GM21529 (cell line): ENCODE measurements around the gene DNAH17.
"Not testable (repeated sequence)": the region's sequence is repeated elsewhere in the genome, so short reads cannot be mapped to it uniquely, and the experiment has no call there.

Experiments used
- ATAC-seq: cut with Tn5 transposase; IDR thresholded peaks from one replicate; pipeline ENCODE4 v1.9.1; 2021; ENCODE audit not compliant: unreplicated experiment

The DNAH17 gene

DNA sequence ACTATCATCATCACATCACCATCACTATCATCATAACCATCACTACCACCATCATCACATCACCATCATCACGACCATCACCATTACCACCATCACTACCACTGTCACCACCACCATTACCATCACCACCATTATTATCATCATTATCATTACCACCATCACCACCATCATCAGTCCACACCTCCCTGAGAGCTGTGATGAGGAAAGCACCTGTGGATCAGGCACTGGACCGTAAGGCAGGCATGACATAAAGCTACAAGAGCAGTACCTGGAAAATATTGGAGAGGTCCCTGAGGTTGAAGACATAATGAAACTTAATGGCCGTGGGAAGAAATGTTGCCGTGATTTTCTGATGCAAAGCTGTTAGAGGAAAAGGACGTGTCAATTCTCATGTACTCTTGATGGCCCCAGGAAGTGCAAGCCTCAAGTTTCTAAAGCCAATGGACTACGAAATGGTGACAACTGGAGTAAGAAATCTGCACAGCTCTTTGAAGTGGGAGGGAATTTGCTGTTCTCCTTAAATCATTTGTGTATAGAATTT, 98.4 kb downstream of the DNAH17 start:
- no peak for ATAC-seq

DNA sequence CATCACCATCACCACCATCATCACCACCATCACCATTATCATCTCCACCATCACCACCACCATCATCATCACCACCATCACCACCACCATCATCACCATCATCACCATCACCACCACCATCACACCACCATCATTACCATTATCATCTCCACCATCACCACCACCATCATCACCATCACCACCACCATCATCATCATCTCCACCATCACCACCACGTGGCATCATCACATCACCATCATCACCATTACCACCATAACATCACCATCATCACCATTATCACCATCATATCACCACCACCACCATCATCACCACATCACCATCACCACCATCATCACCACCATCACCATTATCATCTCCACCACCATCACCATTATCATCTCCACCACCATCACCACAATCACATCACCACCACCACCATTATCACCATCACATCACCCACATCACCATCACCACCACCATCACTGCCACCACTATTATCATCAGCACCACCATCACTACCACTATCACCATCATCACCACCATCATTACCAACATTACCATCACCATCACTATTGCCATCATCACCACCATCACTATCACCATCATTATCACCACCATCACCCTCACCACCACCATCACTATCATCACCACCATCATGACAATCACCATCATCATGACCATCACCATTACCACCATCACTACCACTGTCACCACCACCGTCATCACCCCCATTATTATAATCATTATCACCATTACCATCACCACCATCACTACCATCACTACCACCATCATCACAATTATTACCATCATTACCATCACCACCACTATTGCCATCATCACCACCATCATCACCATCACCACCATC, 99.1 kb downstream of the DNAH17 start:
- ATAC-seq: no peak

DNA sequence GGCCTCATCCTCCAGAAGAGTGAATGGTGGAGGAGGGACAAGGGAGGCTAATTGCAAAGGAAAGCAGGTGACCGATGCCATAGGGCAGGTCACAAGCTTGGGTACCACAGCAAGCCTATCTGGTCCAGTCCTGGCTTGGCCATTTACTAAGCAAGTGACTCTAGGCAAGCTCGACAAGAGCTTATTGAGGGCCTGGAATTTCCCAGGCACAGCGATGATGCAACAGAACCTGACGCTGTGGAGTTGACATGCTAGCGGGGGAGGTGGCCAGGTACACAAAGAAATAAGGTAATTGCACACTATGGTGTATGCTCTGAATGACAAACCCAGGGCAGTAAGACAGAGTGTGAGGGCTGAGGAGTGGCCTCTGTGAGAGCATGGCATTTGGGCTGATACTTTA, 100.2 kb downstream of the DNAH17 start:
- no peak for ATAC-seq

DNA sequence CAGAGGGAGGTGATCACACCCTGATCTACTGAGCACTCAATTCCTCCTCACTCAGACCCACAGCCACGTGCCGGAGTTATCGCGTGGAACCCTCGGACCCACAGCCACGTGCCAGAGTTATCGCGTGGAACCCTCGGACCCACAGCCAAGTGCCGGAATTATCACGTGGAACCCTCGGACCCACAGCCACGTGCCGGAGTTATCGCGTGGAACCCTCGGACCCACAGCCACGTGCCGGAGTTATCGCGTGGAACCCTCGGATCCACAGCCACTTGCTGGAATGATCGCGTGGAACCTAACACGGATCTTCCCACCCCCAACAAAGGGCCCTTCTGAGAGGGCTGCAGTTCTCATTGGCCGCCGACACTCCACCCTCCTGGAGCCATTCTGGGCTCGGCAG, 101.0 kb downstream of the DNAH17 start:
- no peak for ATAC-seq

DNA sequence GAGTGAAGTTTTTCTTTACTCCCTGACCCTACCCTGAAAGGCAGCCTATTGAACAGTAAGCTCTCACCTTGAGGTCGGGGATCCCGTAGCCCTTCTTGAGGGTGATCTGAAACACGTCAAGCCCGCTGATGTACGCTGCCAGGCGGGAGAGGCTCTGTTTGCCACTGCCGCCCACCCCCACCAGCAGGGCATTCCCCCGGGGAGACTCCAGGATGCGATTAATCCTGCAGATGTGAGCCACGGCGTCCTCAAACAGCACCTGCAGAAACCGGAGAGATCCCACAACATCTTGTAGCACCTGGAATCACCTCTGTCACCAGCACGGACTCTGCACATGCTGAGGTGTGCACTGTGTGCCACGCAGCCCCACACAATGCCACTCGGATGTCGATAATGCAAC, 102.0 kb downstream of the DNAH17 start:
- no peak for ATAC-seq

DNA sequence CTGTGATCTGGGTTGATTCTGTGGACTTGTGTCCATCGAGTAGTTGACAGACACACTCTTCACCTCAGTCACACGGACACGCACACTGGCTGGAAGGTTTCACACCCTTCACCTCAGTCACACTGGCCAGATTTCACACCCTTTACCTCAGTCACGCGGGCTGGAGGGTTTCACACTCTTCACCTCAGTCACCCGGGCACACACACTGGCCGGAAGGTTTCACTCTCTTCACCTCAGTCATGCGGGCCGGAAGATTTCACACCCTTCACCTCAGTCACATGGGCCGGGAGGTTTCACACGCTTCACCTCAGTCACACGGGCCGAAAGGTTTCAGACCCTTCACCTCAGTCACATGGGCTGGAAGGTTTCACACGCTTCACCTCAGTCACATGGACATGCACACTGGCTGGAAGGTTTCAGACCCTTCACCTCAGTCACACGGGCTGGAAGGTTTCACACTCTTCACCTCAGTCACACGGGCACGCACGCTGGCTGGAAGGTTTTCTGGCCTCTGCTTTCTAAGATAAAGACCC, 102.5 kb downstream of the DNAH17 start:
- no peak for ATAC-seq

DNA sequence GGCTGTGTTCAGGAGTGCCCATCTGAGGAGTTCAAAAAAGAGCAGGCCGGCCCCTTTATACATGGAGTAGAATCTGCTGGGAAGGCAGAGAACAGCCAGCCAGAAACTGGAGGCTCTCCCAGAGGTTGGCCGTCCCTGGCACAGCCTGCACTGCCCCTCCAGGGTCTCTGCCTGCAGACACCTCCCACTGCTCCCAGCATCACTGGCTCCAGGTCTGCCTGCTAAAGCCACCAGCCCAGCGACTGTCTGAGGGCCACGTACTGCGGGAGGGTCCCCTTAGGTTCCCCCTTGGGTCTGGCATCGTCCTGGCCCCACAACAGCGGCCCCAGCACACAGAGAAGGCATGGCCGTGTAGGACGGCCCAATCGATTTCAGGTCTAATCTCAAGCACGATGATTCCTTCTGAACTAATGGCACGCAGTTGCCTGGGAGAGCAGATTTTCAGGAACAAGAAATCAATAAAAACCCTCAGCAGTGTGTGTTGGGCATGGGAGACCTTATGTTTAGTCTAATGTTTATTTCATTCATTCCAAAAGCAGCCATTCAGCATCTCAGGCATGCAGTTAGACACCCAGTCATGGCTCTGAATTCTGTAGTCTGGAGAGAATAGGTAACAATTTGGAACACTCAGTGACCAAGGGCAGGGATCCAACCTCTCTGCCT, 103.1 kb downstream of the DNAH17 start:
- no peak for ATAC-seq

DNA sequence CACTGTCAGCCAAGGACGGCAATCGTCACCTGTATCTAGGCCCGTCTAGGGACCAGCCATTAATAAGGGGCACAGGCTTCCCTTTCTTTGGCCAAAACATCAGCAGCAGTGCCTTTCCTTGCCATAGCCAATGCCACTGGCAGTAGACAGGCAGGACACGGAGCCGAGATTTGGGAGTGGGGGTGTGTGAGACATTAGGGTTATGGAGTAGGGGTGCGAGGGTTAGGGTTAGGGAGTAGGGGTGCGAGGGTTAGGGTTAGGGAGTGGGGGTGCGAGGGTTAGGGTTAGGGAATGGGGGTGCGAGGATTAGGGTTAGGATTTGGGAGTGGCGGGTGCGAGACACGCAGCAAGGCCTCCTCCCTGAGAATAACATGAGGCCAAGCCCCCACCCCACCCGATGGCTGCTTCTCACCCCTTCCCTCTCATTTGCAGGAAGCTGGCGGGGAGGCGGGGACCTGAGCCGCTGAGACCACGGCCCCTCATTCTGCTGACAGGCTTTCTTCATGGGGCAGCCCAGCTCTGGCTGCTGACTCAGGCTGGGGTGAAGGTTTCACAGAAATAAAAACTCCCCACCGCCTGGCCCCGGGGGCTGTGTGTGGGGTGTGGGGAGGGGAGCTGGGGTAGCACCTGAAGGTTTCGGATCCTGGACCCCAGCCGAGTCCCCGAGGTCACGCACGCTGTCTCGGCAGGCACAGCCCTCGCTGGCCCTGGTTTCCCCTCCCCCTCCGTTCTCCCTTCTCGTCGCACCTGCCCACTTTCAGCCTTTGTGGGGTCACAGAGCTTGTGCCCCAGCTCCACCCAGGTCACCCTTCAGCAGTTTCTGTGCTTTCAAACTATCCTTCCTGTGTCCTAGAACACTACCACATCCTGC, 104.9 kb downstream of the DNAH17 start:
- no peak for ATAC-seq

DNA sequence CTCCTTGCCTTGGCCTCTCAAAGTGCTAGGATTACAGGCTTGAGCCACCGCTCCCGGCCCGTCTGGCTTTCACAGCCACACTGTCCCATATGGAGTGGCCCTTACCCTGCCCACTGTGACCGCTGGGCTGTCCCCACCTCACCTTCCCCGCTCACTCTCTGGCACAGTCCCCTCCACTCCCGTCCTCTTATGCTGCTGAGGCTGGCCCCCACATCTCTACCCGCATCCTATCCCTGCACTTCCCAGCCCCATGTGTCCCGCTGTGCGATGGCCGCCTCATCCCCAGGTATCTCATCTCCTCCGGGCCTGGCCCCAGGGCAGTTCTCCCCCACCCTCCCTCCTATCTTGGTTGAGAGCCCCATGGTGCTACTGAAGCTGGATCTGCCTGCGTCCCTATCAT, 105.6 kb downstream of the DNAH17 start:
- no peak for ATAC-seq

DNA sequence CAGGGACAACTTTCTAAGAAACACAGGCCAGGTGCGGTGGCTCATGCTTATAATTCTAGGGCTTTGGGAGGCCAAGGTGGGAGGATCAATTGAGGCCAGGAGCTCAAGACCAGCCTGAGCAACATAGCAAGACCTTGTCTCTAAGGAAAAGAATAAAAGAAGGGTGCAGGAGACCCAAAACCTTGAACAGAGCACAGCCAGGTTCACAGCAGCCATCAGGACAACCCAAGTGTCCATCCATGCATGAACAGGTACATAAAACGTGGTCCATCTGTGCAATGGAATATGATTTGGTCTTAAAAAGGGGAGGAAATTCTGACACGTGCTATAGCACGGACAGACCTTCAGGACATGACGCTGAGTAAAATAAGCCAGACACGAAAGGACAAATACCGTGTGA, 107.8 kb downstream of the DNAH17 start:
- no peak for ATAC-seq

DNA sequence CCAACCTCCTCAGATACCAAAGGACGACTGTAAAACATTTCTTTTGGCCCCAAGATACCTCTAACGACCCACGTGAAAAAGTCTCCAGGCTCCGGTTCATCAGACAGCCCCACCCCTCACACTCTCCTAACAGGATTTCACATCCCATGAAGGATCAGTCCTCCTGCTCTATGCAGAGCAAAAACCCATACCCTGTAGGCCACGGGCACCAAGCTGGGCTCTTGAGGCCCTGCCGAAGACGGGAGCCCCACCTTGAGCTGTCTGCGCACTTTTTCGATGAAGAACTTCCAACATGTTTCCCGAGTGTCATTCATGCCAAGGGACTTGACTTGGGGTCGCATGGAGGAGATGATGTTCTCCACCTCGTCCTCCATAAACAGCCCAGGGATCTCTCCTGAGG, 108.8 kb downstream of the DNAH17 start:
- no peak for ATAC-seq

DNA sequence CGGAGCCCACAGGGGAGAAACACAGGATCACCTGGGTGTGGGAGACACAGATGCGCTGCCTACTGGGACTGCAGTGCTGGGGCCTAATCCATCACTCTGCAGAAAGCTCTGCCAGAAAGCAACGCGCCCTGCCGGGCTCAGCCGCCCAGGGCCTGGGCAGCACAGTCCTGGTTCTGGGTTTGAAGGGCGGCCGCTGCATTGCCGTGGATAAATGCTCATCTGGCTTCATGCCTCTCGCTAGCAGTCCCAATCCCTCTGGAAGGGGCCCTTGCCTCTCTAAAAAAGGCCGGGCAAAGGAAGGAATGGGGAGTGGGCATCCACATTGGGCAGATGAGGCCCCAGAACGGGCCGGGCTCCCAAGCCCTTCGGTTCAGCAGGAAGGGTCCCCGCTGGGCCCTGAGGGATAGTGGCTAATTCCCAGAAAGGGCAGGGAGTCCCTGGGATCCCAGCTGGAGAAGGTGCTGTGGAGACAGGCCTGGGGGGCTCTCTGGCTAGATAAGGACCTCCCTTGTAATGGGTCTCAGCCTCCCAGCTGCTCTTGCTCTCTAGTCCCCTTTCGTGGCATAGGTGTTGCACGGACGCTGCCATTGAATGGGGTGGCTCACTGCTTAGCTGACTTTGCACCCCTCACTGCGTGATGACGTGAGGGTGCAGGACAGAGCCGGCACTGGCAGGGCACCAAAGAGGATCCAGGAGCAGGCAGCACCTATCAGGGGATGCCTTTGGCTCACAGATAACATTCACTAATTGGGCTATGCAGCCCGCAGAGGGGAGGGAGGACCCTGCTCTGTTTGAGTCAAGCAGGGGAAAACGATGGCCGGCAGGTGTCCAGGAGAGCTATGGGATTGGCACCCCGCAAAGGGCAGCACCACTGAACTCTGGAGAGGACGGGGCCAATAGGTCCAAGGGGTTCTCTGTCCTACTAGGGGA, 110.1 kb downstream of the DNAH17 start:
- no peak for ATAC-seq

DNA sequence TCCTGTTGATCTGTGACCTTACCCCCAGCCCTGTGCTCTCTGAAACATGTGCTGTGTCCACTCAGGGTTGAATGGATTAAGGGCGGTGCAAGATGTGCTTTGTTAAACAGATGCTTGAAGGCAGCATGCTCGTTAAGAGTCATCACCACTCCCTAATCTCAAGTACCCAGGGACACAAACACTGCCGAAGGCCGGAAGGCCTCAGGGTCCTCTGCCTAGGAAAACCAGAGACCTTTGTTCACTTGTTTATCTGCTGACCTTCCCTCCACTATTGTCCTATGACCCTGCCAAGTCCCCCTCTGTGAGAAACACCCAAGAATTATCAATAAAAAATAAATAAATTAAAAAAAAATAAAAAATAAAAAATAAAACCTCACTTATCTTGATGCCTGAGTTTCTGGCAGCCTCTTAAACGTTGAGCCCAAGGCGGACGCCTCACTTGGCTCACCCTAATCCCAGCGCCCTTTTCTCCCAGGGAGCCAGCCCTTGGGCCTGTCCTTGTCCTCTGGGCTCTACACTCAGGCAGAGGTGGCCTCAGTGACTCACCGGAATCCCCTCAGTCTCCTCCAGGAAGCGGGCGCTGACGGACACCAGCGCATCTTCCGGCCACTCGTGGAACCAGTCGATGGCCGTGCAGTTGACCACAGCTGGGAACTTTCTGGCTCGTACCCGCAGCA, 110.9 kb downstream of the DNAH17 start:
- ATAC-seq: not testable (repeated sequence)

DNA sequence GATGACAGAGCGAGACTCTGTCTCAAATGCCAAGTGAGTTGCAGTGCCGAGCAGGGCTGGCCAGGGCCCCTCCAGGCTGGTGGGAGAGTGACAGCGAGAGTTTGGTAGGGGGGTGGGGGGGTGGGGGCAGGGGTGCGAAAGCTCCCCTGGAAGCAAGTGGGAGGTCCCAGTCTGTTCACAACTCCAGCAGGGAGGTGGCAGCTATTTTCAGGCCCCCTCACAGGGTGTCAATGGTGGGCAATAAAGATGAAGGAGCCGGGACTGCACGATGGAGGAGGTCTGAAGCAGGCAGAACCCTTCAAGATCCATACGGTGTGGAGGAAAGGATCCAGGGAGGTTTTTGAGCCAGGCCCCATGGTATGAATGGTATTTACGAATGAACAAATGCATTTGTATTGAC, 115.0 kb downstream of the DNAH17 start:
- no peak for ATAC-seq

DNA sequence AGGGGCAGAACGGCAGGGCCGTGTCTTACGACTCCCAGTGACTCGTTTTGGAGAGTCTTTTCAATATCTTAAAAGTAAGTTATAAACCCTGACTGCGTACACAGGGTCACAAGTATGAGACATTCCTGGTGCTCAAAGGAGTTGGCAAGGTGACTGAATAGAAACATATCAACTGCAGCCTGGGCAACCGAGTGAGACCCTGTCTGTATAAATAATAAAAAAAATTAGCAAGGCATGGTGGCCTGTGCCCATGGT, 115.5 kb downstream of the DNAH17 start:
- no peak for ATAC-seq

DNA sequence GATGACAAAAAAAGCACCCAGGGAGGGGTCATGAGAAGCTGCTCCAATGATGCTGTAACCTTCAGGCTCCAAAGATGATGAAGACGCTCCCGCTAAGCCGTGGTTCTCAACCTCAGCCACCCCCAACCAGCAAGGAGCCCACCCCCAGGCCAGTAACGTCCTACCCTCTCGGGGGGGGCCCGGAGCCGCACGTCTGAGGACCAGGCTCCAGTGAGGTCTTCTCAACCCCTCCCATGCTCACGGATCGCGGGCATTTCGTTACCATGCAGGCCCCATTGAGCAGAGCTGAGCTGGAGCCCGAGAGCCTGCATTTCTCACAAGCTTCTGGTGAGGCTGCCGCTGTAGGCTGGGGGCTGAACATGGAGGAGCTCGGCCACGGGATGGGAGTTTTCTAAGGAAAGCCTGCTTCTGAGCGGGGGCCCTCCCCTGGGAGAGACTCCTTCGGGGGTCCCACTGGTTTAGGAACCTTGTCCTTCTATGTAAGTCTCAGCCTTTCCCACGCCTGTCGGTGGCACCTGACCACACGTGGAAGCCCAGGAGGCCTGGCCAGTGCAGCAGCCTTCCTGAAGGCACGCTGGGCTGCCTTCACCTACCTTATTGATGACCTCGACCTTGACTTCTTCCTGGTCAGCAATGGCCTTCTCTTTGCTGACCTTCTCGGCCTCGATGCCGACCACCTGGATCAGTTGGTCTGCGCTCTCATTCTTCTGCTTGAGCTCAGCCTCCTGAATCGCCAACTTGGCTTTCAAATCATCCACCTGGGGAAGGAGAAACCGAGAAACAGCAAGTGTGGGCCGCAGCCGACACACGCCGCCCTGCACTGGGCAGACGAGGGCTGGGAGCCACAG, 116.0 kb downstream of the DNAH17 start:
- no peak for ATAC-seq

DNA sequence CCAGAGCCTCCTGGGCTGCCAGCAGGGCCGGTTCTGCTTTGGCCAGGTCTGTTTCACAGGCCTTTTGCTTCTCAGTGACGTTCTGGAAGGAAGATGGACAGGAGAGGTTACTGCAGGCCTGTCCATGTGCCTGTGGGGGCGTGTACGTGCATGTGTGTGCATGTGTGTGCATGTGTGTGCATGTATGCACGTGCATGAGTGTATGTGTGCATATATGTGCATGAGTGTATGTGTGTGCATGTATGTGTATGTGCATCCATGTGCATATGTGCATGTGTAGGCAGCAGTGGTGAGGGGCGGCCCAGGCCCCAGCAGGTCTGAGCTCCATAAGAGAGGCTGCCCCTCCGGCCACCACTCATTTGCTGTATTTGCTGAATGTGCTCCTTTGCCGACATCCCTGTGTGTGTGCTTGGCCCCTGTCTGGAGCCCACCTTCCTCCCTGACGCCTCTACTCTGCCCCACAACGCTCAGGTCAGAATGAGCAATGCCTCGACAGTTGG, 117.0 kb downstream of the DNAH17 start:
- ATAC-seq: no peak

DNA sequence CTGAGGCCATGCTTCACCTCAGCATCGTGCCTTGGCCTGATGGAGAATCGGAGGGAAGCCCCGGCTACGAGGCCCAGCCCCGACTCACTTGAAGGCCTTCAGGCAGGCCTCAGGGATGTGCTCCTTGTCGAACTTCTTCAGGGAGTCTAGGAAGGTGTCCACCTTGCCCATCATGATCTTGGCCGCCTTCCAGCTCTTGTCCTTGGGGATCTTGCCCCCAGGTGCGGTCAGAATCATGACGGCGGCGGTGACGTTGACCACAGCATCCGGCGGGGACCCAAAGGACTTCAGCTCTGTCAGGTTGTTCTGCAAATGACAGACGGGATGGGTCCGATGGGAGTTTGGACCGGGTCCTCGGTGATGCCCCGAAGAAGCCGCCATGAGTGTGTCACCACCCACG, 117.5 kb downstream of the DNAH17 start:
- no peak for ATAC-seq
